ENCODE results near the gene RBBP7. TPM values are rescaled to one million over a fixed set of nuclear protein-coding genes. Genes with fewer than 3 reads are reported as not detected.

Gene RBBP7
- 66.7 and 73.3 TPM in 2 replicates for total RNA-seq

GRCh38 chrX:16870095-16870861 lies at the start of gene RBBP7:
RBBP7 (minus strand) TSS chrX:16870362; CDS start chrX:16870053, 309 bp downstream.

Other genes starting within 250 kb of the RBBP7 start
- not detected in 2 replicates for gene S100G, start 220.2 kb downstream of the RBBP7 start, total RNA-seq
- gene CTPS2, start 157.7 kb downstream of the RBBP7 start, total RNA-seq, result 6.4 and 6.8 TPM in 2 replicates
- 19.6 and 21.7 TPM in 2 replicates for gene SYAP1, start 150.8 kb downstream of the RBBP7 start, total RNA-seq
- gene TXLNG, start 83.9 kb downstream of the RBBP7 start, total RNA-seq, result 5.8 and 10.4 TPM in 2 replicates
- 6.8 and 7.5 TPM in 2 replicates for gene REPS2, start 76.3 kb upstream of the RBBP7 start, total RNA-seq

Measured in cardiac ventricle fibroblast (primary cell).